ENCODE results near the gene FANK1.
"Not testable (repeated sequence)": the region's sequence is repeated elsewhere in the genome, so short reads cannot be mapped to it uniquely, and the experiment has no call there.

FANK1 gene, protein sequence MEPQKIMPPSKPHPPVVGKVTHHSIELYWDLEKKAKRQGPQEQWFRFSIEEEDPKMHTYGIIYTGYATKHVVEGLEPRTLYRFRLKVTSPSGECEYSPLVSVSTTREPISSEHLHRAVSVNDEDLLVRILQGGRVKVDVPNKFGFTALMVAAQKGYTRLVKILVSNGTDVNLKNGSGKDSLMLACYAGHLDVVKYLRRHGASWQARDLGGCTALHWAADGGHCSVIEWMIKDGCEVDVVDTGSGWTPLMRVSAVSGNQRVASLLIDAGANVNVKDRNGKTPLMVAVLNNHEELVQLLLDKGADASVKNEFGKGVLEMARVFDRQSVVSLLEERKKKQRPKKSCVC

DNA sequence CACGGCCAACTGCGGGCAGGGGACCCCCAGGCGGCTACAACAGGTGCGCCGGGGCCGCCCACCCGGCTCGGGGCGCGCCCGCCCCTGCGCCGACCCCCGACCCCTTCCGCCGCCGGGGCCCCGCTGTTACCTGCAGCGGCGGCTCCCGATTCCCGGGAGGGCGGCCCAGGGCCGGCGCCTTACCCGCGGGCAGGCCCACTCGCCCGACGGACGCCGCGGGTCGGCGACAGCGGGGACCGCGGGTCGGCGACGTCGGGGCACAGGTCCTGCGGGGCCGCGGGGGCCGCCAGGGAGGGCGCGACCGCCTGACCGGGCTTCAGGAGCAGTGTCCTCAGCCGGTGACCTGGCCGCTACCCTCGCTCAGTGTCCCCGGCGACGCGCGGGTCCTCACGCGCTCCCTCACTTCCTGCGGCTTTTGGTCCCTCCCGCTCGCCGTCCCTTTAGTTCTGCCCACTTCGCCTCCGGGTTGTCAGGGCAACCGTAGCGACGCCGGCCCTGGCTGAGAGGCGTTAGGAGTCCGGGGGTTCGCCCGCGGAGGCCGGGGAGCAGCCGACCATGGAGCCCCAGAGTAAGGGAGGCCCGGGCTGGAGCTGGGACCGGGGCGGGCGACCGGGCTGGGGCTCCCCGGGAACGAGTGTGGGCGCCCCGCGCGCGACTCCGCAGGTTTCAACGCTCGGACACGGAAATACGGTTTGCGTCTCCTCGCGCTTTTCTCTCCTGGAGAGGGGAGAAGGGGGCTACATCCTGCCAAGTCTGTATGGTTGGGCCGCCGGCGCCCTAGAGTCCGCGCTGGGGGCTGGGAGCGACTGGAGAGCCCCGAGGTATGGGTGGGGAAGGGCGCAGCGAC, at the start of gene FANK1:
Gene FANK1, plus strand, starts transcription at position 477 of the 847 bp plus-strand sequence. Its CDS starts 79 bp downstream, at position 556.
- DNase-seq, result peak in 1 of 2 experiments; percentile 32

DNA sequence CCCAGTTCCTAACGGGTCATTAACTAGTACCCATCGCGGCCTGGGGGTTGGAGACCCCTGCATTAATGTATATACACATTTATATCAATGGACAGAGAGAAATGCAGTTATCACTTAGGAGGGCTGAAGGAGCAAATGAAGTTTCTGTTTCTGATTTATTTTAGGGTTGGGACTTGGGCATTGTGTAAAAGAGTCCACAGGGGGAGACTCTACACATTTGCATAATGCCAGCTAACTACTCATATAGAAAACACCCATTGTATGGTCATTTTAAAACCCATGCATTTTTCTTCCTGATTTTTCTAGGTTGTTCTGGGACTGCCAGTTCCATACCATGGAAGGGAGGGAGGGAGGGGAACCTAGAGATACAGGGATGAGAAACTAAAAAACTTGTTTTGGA, 49.5 kb upstream of the FANK1 start:
- no peak for DNase-seq

DNA sequence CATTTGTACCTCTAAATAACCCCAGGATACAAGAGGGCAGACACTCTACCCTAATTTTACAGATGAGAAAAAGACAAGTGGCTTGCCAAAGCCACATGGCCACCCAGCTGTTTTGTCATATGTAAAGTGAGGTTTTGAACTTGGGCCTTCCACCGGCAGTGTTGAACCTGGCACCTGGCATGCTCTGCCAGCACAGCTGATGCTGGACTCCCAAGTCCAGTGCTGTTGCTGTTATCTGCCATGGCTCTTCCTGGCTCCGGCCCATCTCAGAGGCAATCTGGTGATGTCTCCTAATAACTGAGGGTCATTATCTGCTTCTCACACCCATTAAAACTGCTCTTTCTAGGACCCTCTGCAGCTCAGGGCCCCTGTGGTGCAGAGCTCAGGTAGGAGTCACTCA, 48.0 kb upstream of the FANK1 start:
- no peak for DNase-seq

DNA sequence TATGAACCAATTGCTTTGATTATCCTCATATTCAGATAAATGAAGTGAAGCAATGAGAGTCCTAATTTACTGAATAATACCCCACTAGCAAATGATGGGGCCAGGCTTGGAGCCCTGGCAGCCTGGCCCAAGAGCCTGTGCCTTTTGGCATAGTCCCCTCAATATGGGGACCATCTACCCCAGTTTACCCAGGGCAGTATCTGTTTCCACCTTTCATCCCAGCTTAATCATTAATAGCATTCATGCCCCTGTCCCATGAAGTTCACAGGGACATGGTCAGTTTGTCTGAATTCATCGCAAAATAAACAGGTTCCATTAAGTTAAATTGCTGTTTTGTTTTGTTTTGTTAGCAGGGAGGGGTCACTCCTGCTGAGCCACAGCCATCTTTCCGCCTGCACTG, 47.5 kb upstream of the FANK1 start:
- no peak for DNase-seq

DNA sequence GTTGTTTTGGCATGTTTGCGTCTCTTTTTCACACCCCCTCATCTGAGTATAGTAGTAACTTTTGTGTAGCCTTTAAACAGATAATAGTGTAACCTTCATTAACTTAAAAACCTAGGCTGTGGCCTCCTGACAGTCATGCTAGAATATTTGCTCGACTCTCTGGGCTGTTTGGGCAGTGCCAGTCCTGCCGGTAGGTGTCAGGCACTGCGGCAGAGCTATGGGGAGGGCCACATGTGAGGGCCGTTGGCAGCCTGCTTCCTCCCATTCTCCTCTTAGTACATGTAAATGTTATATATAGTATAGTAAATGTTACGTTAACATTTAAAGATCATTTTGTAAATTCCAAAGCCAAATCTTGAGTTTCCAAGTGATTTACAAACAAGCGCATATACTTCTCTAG, 46.9 kb upstream of the FANK1 start:
- DNase-seq, result no peak

DNA sequence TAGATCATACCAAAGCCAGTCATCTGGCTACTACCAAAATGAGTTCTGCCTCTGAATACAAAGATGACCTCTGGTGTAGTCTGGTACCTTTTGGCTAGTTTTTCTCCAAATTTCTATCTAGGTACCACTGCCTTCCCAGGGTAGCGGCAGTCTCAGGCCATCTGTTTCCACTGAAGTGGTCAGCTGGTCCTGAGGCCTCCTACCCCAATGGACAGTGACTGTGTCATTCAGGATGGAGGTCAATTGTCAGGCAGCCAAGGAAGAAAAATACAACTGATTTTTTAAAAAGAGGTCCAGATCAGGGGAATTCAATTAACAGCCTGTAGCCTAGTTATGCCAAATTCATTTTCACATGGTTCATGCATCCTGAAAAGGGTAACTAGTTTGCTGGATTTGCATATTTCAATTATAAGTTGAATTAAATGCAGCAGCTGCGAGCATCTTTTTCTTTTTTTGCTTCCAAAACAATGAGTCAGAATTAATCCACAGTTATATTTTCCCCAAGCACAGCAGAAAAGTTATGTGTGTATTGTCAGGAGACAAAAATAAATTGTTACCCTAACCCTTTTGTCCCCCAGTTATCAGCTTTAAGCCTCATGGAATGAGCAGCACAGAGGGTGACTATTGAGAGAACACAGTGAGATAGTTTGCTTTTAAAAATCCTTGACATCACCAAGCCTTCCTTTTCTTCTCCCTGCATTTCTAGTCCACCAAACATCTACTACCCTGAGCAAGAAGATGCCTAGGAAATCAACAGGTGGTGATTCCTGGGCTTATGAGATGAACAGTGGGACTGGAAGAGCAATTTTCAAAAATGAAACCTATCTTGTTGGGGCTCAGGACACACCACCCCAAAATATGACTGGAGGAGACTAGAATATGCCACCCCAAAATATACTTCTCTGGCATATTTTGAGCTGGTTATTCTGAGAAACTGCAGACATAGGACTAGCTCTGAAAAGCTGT, 45.3 kb upstream of the FANK1 start:
- DNase-seq, result no peak

DNA sequence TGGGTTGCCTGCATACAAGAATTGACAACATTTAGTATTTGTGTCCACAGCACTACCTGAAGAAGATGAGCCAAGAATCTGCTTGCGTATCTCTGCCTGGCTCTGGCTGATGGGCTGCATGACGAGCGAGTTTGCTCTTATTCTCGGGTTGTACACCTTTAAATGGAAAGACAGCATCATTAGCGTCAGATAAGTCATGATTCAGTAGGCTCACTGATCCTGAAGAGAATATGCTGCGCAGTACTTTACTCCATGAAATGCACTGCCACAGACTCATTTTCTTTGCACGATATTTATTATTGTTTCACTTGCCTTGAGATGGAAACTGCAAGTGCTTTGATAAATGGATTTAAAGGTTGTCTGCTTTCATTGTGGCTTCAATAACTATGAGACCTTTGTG, 43.9 kb upstream of the FANK1 start:
- no peak for DNase-seq

DNA sequence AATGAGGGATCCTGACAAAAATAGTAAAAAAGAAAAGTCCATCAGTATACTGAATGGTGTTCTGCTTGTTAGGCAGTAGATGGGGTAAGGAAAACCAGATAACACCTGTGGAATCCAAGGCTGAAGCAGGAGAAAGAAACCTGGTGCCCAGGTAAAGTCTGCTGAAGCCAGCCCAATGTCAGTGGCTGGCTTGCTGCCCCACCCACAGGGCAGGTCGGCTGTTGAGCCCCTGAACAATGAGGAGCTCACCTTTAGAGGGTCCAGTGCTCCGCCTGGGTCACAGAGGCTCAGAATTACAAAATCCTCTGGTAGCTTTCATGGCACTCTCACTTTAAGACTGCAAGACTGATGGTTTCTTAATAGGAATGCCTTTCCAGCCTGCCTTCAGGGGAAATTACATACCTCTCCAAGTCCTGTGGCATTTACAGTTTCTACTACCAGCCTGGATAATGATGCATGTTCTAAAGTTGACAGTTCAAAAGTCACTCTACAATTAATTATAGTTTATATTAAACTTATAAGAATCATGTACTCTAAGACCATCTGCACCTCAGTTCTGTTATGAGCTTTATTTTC, 39.1 kb upstream of the FANK1 start:
- DNase-seq, result no peak

DNA sequence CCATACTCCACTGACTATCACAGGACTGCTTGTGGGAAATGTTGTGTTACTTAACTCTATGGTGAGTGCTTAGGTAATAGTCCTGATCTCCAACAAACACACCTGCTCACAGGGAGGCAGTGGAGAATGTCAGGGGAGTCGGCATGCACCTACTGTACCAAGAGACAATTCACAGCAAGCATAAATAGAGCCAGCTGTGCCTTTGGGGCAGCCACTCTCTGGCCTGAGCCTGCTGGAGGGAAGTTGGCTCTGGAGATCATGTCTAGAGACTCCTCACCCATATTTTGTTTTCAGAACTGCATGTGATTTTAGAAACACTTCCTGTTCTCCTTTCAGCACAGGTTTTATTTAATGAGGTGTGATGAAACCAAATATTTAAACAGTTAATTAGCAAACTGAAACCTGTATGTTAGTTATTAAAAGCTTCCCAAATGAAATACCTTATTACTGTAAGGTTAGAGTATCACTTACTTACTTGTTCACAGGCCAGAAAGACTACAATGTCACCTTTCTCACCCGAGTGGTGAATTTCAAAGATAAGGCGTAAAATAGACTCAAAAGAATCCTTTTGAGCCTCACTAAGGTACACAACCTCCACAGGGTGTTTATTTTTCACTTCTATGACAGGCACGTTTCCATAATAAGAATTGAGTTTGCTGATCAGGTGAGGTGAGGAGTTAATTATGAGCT, 37.1 kb upstream of the FANK1 start:
- no peak for DNase-seq

DNA sequence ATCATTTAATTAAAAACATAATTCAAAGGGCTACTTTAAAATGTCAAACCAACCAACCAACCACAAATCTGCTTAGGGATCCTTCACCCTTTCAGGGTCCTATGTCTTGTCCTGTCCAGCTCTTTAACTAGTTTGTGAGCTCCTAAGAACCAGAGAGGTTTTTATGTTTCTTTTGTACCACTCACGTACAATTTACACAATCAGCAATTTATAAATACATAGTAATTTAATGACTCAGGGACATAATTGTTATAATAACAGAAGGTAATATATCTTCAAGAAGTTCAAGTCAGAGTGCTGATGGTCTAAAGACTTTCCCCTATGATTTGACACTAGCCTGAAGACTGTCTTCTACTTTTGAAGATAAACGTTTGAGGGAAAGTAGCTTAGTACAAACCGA, 31.2 kb upstream of the FANK1 start:
- DNase-seq, result no peak

DNA sequence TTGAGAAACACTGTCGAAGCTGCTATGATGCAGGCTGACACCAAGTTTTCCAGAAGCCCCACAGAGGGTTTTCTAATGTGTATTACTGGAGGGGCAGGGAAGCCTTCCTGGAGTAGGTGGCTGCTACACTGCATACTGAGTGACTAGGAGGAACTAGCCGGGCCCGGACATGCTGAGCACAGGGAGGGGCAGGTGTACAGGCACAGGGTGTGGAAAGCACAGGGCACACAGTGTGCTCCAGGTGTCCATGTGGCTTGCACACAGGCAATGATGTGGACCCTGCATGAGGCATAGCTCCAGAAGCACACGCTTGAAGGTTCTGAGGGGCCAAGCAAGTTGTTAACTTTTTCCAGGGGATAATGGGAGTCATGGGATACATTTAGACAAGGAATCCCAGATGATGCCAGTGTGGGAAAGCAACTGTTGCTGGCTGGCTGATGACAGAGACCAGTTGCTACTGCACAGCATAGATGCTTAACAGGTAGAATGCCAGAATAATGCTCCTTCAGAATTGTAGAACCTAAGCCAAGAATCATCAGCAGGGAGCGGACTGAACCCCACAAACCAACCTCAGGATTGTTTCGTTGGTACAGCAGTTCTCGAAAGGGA, 29.8 kb upstream of the FANK1 start:
- DNase-seq, result no peak

DNA sequence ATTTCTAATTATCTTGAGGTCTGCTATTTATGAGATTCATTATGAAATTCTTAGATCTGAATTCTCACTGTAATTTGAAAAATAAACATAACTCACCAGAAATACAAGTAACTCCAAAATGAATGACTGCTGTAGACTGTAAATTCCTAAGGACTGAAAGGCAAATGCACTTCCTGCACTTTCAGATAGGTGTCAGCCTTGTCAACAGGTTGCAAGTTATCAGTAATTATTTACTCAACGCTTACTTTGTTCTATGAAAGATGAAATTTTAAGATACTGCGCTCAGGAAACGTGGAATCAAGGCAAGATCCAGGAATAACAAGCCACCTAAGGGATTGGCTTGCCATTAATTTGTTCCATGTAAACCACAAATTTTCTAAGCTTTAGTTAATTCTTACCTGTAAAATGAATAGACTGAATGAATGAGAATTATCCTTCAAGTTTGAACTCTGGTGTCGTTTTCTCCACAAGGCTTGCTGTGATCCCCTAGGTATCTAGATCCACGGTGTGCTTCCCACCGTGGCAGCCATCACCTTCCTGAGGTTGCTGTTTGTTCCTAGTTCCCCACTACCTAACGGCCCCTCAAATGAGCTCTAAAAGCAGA, 27.9 kb upstream of the FANK1 start:
- DNase-seq, result no peak

DNA sequence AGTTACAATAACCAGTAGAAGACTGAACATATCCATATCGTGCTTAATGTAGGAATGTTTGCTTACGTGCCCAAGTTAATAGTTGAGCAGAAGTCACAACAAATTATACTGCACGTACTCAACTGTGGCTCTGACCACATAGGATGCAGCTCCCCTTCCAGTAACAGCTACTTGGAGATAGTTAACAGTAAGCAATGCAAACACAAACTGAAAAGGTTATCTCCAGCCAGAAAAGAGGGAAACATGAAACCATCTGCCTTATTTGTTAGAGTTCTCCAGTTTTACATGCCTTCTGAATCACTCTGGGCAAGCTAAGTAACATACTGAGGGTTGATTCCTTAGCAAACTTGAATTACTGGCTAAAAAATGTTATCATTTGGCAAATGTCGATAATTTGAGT, 25.0 kb upstream of the FANK1 start:
- no peak for DNase-seq

DNA sequence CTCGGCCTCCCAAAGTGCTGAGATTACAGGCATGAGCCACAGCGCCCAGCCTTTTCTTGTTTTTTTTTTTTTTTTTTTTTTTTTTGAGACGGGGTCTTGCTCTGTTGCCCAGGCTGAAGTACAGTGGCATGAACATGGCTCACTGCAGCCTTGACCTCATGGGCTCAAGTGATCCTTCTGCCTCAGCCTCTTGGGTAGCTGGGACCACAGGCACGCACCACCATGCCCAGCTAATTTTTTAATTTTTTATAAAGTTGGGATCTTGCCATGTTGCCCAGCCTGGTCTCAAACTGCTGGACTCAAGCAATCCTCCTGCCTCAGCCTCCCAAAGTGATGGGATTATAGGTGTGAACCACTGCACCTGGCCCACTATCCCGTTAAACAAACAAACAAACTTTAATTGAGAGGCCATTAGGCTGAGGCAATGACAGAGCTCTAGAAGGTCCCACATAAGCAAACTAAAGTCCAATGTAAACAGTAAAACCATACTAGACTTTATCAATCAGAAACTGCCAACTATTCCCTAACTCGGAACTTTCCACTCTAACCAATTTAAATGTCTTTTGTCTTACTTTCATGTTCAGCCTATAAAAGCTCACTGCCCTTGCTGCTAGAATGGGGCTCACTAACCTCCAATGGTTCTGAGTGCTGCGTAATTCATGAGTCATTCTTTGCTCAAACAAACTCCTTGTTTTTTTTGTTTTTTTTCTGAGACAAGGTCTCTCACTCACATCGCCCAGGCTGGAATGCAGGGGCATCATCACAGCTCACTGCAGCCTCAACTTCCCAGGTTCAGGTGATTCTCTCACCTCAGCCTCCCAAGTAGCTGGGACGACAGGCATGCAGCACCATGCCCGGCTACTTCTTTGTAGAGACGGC, 17.2 kb upstream of the FANK1 start:
- no peak for DNase-seq

DNA sequence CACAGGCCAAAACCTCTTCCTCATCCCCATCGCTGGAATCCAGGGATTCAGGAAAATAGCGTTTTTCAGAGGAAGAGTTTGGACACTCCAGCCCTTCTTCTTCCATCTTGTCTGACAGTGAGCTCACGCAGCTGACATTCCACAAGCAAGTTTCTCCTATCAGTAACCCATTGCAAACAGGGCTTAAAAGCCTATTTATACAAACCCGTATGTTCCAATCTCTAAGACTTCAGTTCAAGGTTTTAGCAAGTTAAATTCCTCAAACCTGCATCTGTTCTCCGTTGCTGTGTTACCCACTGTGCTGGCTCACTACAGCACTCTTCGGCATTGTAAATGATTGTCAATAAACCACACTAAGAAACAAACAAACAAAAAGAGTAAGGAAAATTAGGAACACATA, 15.6 kb upstream of the FANK1 start:
- no peak for DNase-seq

DNA sequence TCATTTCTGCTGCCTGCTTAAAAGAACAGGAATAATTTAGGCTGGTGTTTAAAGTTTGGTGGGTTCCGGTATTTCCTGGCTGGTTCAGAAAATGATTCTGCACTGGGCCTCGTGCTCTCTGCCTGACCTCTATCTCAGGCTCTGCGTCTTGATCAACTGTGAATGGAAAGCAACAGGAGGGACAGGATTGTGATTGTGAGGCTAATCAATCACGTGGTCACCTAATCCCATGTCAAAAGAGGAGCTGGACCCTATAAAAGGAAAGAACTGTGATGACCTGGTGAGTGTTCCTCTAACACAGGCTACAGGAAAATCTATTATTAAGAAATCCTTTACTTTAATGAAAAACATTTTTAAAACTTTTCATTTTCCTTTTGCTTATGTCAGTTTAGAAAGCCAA, 15.2 kb upstream of the FANK1 start, which contains the start of gene DHX32:
Gene DHX32, minus strand, starts transcription at position 101 of the 400 bp plus-strand sequence. CDS start 468 bp downstream, outside the sequence.
- no peak for DNase-seq

DNA sequence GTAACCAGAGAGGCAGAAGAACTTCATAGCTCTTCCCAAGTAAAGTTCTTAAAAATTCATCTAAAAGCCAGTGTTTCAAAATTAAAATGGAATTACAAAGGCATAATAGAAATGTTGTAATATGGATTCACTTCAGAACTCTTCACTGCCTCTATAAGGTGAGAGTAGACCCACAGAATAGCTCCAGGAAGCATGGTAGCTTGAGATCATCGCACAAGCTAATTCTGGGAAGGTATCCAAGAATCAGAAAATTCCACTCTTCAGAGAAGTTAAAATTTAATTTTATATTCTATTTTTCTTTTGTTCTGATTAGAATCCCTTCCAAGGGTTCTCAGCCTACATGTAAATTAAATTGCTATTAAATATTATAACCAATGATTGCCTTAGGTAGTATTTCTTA, 13.8 kb upstream of the FANK1 start:
- no peak for DNase-seq

DNA sequence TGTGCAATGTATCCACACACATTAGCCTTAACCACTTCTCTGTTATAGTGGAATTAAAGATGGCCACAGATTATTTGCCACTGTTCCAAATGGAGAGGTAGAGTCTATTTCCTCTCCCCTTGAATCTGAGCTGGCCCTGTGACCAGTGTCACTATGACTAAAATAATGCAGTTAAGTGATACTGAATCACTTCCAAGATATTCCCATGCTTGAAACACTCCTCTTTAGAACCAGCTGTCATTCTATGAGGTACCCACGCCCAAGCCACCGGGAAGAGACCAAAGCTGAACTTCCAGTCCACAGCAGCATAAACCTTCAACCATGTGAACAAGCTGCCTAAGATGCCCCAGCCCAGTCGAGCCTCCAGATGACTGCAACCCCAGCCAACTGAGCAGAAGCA, 13.2 kb upstream of the FANK1 start:
- DNase-seq, result no peak

DNA sequence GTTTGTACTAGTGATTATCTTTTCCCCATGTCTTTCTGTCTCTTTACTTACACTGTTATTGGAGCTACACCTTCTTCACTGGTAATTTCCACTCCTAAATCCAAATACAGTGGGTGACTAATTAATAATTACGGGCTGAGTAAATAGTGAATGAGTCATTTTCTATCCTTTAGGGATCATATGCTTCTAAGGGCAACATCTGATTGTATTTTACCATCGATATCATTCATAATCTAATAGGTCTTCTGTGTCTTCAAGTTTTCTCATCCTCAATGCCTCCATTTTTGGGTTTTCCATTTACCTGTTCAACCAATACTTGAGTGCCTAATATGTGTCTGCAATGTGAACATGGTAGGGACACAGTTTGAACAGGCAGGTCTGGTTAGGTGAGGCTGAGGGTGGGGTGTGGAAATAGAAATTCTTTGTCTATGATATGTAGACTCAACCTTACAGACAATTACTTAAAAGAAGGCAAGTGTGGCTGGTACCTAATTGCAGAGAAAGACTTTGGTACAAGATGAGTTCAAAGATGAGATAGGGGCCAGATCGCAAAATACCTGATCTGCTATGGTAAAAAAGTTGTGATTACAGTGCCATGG, 9.4 kb upstream of the FANK1 start:
- no peak for DNase-seq

DNA sequence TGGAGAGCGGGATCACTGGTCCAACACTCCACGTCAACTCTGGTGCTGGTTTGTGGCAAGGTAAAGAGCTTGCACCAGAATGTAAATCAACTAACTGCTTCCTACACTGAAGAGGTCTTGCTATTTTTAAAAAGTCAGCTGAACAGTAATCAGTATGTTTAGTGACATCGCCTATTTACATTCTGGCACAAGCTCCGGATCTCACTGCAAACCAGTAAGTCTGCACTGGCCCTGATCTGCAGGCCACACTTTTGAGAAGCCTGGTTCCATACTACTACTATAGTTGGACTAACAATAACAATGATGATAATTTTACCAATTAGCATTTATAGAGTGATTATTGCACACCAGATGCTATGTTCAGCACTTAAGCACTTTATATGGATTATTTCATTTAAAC, 6.9 kb upstream of the FANK1 start:
- not testable (repeated sequence) for DNase-seq
